Measurements from ENCODE around the gene CORO7. TPM values are rescaled to one million over a fixed set of nuclear protein-coding genes. Genes with fewer than 3 reads are reported as not detected.

CORO7 gene
- polyA plus RNA-seq, 1 of the 3 experiments (the other 2 are of a cell fraction), result 25.8 TPM

- Histone ChIP-seq H4K20me1 (ENCODE audit: insufficient read depth) (no peaks in the 10 kb centered on the region), H3K36me3 (replicated peaks in 1 of 2; ENCODE audit: control insufficient read depth in 1 of 2, insufficient read depth in 2 of 2, low read length in 1 of 2) (peaks cover 32 to 41% of the 10 kb centered on the region in 2 experiments), H2AFZ (ENCODE audit: low read depth) (no peak overlapping the region), H3K4me2 (no peak overlapping the region), H3K4me1 (ENCODE audit: control insufficient read depth in 1 of 2, insufficient read depth in 2 of 2, low read depth in 1 of 2, low read length in 1 of 2) (no peaks in the 10 kb centered on the region), H3K9me2 (no peaks in the 10 kb centered on the region), H3K27me3 (ENCODE audit: insufficient read depth) (no peaks in the 10 kb centered on the region), H3K79me2 (ENCODE audit: insufficient read depth) (peaks cover 30% of the 10 kb centered on the region), H3K9ac (no peak overlapping the region), H3K27ac (ENCODE audit: low read depth in 2 of 2, low read length in 1 of 2) (no peak overlapping the region), H3F3A (replicated peaks; ENCODE audit: insufficient read depth) (peaks cover 6% of the 10 kb centered on the region), H3K9me3 (no peaks in the 10 kb centered on the region), H3K4me3 (ENCODE audit: low read depth in 2 of 2, low read length in 1 of 2) (no peak overlapping the region)
- DNase-seq, result no peak
- no peak for TF ChIP-seq TEAD4 (IDR thresholded peaks at IDR 0.05; ENCODE audit: borderline replicate concordance, insufficient read depth)
- POLR2A ChIA-PET, result no interaction called here
- 93% methylated on average over 12 of the region's 12 CpGs for WGBS (ENCODE audit: low lambda C conversion rate)
- CTCF ChIA-PET, result no interaction called here
Measured at GRCh38 chr16:4433914-4434787, 17.8 kb upstream of the CORO7 start.

- Histone ChIP-seq H3K9me3 (no peaks in the 10 kb centered on the region), H3K4me2 (no peak overlapping the region), H2AFZ (ENCODE audit: low read depth) (no peak overlapping the region), H3K4me3 (ENCODE audit: low read depth in 2 of 2, low read length in 1 of 2) (no peak overlapping the region), H3K4me1 (ENCODE audit: control insufficient read depth in 1 of 2, insufficient read depth in 2 of 2, low read depth in 1 of 2, low read length in 1 of 2) (no peaks in the 10 kb centered on the region), H3K9ac (no peak overlapping the region), H3K27ac (ENCODE audit: low read depth in 2 of 2, low read length in 1 of 2) (no peak overlapping the region), H4K20me1 (ENCODE audit: insufficient read depth) (no peaks in the 10 kb centered on the region), H3K79me2 (ENCODE audit: insufficient read depth) (peaks cover 39% of the 10 kb centered on the region), H3F3A (replicated peaks; ENCODE audit: insufficient read depth) (peaks cover 6% of the 10 kb centered on the region), H3K9me2 (no peaks in the 10 kb centered on the region), H3K27me3 (ENCODE audit: insufficient read depth) (no peaks in the 10 kb centered on the region), H3K36me3 (replicated peaks in 1 of 2; ENCODE audit: control insufficient read depth in 1 of 2, insufficient read depth in 2 of 2, low read length in 1 of 2) (peaks cover 26 to 34% of the 10 kb centered on the region in 2 experiments)
- WGBS (ENCODE audit: low lambda C conversion rate), result 77% methylated on average over 4 of the region's 4 CpGs
- TF ChIP-seq CHD2 (IDR thresholded peaks at IDR 0.05; ENCODE audit: low read length, partially characterized antibody), result no peak
- TF ChIP-seq EP300 (IDR thresholded peaks at IDR 0.05; ENCODE audit: borderline replicate concordance in 1 of 2, low read depth in 1 of 2, low read length in 1 of 2), result no peak
- TF ChIP-seq FOSL2 (IDR thresholded peaks at IDR 0.05; ENCODE audit: borderline replicate concordance, low read depth), result no peak
- TF ChIP-seq RAD21 (IDR thresholded peaks at IDR 0.05; ENCODE audit: low read length), result no peak
- no peak for TF ChIP-seq RFX5 (IDR thresholded peaks at IDR 0.05; ENCODE audit: low read length)
- TF ChIP-seq GATA2 (CRISPR knock-in tag; IDR thresholded peaks at IDR 0.05), result no peak
- no peak for TF ChIP-seq JUND (IDR thresholded peaks at IDR 0.05)
- TF ChIP-seq PBX3 (IDR thresholded peaks at IDR 0.05), result no peak
- TF ChIP-seq USF2 (IDR thresholded peaks at IDR 0.05; ENCODE audit: borderline replicate concordance, low read depth, low read length), result no peak
- TF ChIP-seq MXI1 (IDR thresholded peaks at IDR 0.05; ENCODE audit: low read depth, low read length), result no peak
- TF ChIP-seq ZBTB33 (IDR thresholded peaks at IDR 0.05; ENCODE audit: borderline replicate concordance, low read depth), result no peak
- TF ChIP-seq RCOR1 (IDR thresholded peaks at IDR 0.05; ENCODE audit: low read length), result no peak
- DNase-seq, result no peak
- CTCF ChIA-PET, result no interaction called here
- POLR2A ChIA-PET, result no interaction called here
Measured at GRCh38 chr16:4433228-4433627, 16.8 kb upstream of the CORO7 start.

Data from SK-N-SH (cell line).